Epithelial cell of esophagus (primary cell): Measurements from ENCODE around the gene DCST1.

Experiments used
- DNase-seq: peaks from one replicate; pipeline ENCODE4 v3.0.0; 2010; ENCODE audit warnings: low read depth
- H3K4me3 ChIP-seq: 2 replicates; pipeline ENCODE4 v1.5.1; 2011; ENCODE audit warnings: mild to moderate bottlenecking, low read length, control low read depth
- TF ChIP-seq, protein P1 (sequence below): IDR thresholded peaks from 2 replicates; pipeline ENCODE4 v1.5.1; 2011; ENCODE audit warnings: low read depth, mild to moderate bottlenecking, low read length, control low read depth, inconsistent platforms; ENCODE audit not compliant: insufficient read depth; ENCODE audit errors: missing control alignments

DCST1 gene

DNA sequence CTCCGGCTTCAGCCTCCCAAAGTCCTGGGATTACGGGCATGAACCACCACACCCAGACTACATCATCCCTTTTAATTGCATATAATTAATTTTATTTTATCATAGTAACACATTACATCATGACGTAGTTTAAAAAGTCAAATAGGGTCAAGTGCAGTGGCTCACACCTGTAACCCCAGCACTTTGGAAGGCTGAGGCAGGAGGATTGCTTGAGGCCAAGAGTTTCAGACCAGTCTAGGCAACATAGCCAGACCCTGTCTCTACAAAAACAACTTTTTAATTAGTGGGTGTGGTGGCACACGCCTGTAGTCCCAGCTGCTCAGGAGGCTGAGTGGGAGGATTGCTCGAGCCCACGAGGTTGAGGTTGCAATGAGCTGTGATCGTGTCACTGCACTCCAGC lies 65.7 kb downstream of the DCST1 start:
- TF ChIP-seq, protein P1, sequence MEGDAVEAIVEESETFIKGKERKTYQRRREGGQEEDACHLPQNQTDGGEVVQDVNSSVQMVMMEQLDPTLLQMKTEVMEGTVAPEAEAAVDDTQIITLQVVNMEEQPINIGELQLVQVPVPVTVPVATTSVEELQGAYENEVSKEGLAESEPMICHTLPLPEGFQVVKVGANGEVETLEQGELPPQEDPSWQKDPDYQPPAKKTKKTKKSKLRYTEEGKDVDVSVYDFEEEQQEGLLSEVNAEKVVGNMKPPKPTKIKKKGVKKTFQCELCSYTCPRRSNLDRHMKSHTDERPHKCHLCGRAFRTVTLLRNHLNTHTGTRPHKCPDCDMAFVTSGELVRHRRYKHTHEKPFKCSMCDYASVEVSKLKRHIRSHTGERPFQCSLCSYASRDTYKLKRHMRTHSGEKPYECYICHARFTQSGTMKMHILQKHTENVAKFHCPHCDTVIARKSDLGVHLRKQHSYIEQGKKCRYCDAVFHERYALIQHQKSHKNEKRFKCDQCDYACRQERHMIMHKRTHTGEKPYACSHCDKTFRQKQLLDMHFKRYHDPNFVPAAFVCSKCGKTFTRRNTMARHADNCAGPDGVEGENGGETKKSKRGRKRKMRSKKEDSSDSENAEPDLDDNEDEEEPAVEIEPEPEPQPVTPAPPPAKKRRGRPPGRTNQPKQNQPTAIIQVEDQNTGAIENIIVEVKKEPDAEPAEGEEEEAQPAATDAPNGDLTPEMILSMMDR = no peak
- H3K4me3 ChIP-seq = no peak overlapping the region
- DNase-seq = no peak
